ENCODE measurements around the gene ARHGAP29.

ARHGAP29 gene

DNA sequence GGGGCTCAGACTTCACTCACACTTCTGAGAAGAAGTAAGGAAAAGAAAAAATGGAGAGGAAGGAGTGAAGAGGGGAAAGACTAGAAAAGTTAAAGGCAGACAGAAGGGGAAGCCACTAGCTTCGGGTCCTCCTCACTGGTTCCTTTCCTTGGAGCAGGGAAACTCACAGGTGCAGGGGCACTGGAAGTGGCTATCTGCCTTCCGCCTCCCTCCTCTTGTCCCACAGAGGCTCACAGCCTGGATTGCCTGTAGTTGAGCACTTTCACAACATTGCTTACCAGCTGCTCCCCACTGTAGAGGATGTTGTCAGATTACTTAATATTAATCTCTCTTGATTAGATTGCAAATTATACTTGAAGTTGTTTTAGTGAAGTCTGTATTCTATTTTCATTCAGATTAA lies 94.8 kb downstream of the ARHGAP29 start:
- TF ChIP-seq, protein P1, sequence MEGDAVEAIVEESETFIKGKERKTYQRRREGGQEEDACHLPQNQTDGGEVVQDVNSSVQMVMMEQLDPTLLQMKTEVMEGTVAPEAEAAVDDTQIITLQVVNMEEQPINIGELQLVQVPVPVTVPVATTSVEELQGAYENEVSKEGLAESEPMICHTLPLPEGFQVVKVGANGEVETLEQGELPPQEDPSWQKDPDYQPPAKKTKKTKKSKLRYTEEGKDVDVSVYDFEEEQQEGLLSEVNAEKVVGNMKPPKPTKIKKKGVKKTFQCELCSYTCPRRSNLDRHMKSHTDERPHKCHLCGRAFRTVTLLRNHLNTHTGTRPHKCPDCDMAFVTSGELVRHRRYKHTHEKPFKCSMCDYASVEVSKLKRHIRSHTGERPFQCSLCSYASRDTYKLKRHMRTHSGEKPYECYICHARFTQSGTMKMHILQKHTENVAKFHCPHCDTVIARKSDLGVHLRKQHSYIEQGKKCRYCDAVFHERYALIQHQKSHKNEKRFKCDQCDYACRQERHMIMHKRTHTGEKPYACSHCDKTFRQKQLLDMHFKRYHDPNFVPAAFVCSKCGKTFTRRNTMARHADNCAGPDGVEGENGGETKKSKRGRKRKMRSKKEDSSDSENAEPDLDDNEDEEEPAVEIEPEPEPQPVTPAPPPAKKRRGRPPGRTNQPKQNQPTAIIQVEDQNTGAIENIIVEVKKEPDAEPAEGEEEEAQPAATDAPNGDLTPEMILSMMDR (IDR thresholded peaks at IDR 0.05; ENCODE audit: insufficient read depth, low read length, missing control alignments): no peak
- ChIA-PET POLR2A (no interaction called here), CTCF (interaction anchor here (1.0 to 1.5 kb wide), 3 partner anchors 75 to 194 kb away, joined by 3 to 7 read pairs (median 3); no protein-coding TSS in a partner anchor)
- no peak for DNase-seq (ENCODE audit: low read depth, low spot score)
- no peak overlapping the region for H3K4me3 ChIP-seq (ENCODE audit: low read depth, low read length)

DNA sequence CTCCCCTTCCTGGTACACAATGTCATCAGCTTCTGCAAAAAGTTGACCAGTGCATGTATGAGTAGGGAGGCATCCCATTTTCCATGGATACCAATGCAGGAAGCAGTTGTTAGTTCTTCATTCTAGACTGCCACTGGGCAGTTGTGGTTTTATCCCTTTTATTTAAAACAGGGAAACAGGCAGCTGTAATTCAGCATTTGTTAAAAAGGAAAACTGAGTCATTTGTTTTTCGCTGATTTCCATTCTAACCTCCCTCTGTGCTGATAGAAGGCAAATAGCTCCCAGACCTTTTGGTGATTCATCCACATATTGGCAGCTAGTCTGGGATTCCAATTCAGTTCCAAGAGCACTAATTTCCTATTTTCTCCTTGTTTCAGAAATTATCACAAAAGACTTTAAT lies 95.4 kb downstream of the ARHGAP29 start:
- H3K4me3 ChIP-seq (ENCODE audit: low read depth, low read length): no peak overlapping the region
- ChIA-PET POLR2A (no interaction called here), CTCF (interaction anchor here (1.0 to 1.3 kb wide), 2 partner anchors 74 to 79 kb away, joined by 3 read pairs; no protein-coding TSS in a partner anchor)
- TF ChIP-seq, protein P1 (IDR thresholded peaks at IDR 0.05; ENCODE audit: insufficient read depth, low read length, missing control alignments): no peak
- DNase-seq (ENCODE audit: low read depth, low spot score): no peak

DNA sequence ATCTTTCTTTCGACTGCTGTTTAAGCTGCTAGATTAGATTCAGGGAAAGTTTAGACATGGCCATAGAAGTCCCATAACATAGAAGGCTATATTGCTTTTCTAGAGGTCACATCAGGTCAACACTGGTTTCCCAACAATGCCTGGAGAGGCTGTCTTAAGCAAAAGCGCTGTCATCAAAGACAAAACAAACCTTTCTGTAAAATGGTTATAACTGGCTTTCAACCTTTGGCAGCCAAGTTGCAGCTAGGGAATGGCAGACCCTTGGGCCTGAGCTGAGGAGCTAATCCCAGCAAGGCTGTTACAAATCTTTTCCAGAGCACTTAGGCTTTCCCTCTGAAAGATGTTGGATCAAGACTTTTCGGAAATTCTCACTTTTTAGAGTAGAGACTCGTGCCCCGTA lies 105.3 kb downstream of the ARHGAP29 start:
- ChIA-PET POLR2A (no interaction called here), CTCF (interaction anchor here (1.0 to 1.9 kb wide), 3 partner anchors 9 to 204 kb away, joined by 4 to 5 read pairs (median 5); no protein-coding TSS in a partner anchor)
- no peak for DNase-seq (ENCODE audit: low read depth, low spot score)
- no peak overlapping the region for H3K4me3 ChIP-seq (ENCODE audit: low read depth, low read length)
- TF ChIP-seq, protein P1 (IDR thresholded peaks at IDR 0.05; ENCODE audit: insufficient read depth, low read length, missing control alignments): no peak

DNA sequence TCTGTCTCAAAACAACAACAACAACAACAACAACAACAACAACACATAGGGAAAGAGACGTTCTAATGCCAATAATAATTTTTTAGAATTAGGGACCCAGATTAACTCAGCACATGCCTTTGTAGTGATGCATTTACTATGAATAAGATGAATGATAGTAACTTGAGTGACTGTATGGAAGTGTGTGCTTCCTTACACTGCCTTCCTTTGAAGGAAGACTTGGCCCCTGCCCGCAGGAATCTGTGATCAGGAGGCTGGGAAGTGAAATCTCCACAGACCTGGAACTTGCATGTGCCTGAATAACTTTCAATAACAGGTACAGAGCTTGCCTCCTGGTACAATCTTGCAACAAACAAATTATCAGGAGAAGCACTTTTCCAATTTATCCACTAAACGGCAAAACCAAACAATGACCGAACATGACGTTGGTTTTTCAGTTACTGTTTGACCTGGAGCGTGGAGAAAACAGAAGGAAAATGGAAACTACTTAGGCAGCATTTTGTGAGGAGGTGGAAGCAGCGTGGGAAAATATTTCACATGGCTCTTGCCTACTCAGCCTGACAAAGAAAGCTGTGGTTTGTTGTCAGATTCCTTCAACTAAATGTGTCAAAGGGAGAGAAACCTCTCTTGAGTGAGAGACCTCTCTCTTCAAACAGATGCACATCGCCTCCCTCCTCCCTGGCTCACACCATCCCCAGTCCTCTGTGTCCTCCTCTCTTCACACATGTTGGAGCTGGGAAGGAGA lies 106.4 kb downstream of the ARHGAP29 start:
- no peak for DNase-seq (ENCODE audit: low read depth, low spot score)
- TF ChIP-seq, protein P1 (IDR thresholded peaks at IDR 0.05; ENCODE audit: insufficient read depth, low read length, missing control alignments): no peak

DNA sequence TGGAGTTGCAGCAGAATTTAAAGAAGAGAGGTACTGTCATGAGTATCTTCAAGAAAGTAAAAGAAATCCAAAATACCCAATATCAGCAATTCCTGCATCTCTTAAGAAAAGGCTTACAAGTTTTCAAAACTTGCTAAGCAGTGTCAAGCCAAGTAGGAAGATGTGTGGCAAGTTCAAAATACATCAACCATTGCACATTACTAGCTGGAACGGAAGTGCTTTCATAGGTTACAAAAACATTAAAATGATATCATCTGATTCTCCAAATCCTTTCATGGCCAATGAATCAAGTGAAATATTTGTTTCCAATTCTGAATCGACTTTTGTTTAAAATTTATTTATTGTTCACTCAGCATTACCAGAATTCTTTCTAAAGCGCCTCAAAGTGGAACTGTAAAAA lies 110.7 kb downstream of the ARHGAP29 start:
- H3K4me3 ChIP-seq (ENCODE audit: low read depth, low read length): no peak overlapping the region
- DNase-seq (ENCODE audit: low read depth, low spot score): no peak
- TF ChIP-seq, protein P1 (IDR thresholded peaks at IDR 0.05; ENCODE audit: insufficient read depth, low read length, missing control alignments): no peak
- CTCF ChIA-PET: no interaction called here
- POLR2A ChIA-PET: no interaction called here

More for the DNA sequence above, 106.4 kb downstream of the ARHGAP29 start:
- H3K4me3 ChIP-seq (ENCODE audit: low read depth, low read length): no peak overlapping the region
- ChIA-PET POLR2A (no interaction called here), CTCF (interaction anchor here (1.0 to 1.9 kb wide), 4 partner anchors 10 to 205 kb away, joined by 3 to 5 read pairs (median 4); no protein-coding TSS in a partner anchor)

Measured in AG04449 (cell line).